ENCODE results near the gene CRABP2.

CRABP2 gene

DNA sequence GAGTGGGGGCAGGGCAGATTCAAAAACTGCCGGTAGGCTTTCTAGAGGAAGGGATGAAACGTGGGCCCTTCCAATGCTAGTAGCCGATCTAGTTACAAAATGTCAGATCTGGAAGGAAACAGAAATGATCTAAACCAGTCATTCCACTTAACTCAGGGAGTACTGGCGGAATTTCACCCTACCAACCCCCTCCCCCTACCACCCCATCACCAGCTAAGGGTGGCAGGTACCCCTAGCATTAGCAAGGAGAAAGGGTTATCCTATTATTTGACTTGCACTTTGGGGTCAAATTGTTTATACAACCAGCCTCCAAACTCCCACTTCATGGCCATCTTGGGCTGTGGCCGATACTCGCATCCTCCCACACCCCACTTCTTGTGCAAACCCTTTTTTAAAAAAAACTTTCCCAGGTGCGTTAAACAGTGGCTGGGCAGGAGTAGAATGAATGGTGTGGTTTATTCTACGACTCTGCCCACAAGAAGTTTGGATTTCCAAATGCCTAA, 36.1 kb upstream of the CRABP2 start:
- DNase-seq: no peak

GRCh38 chr1:156740741-156741480, 35.5 kb upstream of the CRABP2 start, which contains the start of gene MRPL24:
MRPL24 (minus strand) TSS chr1:156741088; CDS start chr1:156738704, 2,384 bp downstream.
- DNase-seq: peak; percentile 97

DNA sequence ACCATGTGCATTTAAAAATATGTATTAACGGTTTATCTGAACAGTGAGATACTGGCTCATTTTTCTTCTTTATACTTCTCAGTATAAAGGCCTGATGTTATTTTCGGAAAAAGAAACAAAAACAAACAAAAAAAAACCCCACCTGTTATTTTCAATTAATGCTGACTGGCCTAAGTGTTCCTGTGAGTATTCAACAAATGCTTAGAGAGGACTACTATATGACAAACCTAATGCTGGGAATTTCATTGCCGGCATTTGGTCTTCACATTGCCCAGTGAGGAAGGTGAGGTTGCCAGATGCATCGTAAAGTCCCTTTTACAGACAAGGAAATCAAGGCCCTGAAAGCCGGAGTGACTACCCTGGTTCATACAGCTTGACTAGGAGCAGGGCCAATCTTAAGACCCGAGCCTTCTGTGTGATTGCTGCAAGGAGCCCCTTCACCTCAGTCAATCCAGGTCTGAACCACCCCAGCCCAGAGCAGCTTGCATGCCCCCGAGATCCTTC, 34.9 kb upstream of the CRABP2 start:
- no peak for DNase-seq

GRCh38 chr1:156738916-156739315, 33.5 kb upstream of the CRABP2 start:
- no peak for DNase-seq

DNA sequence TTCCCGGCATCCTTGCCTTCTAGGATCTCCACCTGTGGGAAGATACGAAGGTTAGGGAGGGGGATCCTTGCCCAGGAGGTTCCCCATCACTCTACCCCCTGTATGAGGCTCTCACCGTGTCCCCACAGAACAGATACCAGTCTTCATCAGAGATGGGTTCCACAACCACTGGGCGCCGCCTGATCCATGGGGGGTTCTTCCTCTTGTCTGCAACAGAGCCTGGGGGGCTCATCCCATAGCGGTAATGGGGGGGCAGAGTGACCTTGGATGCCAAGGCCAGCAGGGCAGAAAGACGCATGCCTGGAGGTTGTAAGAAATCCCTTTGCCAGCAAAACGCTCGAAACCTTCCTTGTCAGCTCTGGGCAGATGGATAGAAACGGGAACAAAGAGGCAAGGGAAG, 33.0 kb upstream of the CRABP2 start:
- DNase-seq: no peak

- DNase-seq: no peak
Measured at GRCh38 chr1:156733989-156734584, 28.7 kb upstream of the CRABP2 start.

DNA sequence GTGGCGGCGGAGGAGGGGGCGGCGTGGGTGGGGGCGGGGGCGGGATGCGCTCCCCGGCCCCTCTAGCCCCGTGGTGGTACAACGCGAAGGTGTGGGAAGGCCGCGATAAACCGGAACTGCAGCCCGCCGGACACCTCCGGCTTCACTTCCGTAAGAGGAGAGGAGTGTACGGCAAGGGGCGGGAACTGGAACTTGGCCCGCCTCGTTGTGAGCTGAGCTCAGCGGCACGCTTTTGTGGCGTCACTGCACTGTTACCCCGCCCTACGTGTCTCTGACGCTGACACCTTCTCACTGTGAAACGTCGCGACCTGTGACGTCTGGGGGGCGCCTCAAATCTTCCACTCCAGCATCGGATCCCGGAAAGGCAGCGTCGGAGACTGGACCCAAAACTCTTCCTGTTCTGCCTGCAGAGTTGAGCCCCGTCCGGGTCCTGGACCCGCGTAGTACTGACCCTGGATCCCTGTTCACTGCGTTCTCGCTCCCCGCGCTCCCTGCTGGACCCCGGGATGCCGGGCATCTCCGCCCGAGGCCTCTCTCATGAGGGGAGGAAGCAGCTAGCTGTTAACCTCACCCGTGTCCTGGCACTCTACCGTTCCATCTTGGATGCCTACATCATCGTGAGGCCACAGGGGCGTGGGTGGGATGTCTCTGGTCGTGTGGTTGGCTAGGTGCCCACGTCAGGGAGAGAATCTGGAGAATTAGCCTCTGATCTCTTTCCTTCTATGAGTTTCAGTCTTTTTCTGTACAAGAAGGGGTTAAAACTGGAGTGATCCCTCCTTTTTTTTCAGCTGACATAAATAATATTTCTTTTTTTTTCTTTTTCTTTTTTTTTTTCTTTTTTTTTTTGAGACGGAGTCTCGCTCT, 23.4 kb upstream of the CRABP2 start, which contains the start of gene ISG20L2:
Gene ISG20L2 (minus strand): TSS at position 168 of the 864 bp plus-strand sequence. CDS start 1,114 bp downstream, outside the sequence.
- DNase-seq: peak; percentile 94

- peak; percentile 91 for DNase-seq
Measured at GRCh38 chr1:156727926-156728598, 22.7 kb upstream of the CRABP2 start, which contains the start of gene METTL25B. METTL25B (plus strand) TSS chr1:156728469; CDS start chr1:156729105, 636 bp downstream.

- no peak for DNase-seq
Measured at GRCh38 chr1:156727492-156727891, 22.1 kb upstream of the CRABP2 start.

GRCh38 chr1:156726549-156727226, 21.3 kb upstream of the CRABP2 start:
- DNase-seq: peak; percentile 79

DNA sequence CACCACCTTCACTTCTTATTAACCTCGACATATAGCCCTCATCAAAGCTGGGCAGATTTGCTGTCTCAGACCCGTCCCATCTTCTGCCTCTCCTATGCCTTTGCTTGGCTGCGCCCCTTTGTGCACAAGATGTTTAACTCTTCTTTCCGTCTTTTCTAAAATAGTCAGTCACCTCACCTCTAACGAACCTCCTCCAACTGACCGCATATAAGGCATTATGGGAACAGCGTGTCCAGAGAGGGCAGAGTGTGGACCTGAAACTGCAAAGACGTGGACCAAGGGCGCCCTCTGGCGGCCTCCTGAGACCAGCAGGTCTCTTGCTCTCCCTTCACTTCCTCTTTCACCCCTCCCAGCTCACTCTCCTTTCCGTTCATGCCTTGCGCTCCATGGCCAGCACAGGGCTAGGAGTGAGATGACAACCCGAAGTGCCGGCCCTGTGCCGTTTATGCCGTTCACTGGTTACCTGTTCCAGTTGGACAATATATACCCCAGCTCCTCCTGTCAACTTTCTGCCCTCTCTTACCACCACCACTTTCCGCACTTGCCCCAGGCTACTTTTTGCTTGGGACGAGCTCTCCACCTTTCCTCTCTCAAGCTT, 20.4 kb upstream of the CRABP2 start:
- peak; percentile 89 for DNase-seq

DNA sequence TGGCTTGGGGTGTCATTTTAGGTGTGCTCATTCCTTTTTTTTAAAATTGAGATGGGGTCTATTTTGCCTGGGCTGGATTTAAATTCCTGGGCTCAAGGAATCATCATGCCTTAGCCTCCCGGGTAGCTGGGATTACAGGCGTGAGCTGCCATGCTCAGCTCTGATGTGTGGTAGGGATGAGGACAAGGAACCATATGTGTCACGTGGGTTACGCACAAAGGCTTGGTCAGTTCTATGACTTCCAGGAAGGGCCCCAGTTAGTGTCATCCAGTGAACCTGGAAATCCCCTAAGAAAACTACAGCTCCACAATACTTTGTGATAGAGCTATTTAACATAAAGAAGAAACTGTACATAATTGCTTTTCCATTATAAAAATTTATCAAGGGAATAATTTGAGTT, 16.2 kb upstream of the CRABP2 start:
- no peak for DNase-seq

DNA sequence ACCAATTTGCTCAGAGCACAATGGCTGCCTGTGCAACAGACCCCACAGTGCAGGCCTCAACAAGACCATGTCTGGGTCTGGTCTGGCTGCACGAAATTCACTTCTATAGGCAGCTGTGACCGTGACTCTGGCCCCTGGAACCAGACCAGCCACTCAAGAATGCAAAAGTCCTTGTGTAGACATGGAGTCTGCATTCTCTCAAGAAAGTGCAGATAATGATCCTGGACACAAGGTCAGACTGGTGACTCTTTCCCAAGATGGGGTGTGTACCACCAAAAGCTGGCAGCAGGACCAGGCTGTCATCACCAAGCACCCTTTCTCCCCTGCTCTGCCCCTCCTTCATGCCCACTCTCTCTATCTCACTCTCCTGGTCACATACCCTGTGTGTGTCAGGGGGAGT, 15.7 kb upstream of the CRABP2 start:
- no peak for DNase-seq

DNA sequence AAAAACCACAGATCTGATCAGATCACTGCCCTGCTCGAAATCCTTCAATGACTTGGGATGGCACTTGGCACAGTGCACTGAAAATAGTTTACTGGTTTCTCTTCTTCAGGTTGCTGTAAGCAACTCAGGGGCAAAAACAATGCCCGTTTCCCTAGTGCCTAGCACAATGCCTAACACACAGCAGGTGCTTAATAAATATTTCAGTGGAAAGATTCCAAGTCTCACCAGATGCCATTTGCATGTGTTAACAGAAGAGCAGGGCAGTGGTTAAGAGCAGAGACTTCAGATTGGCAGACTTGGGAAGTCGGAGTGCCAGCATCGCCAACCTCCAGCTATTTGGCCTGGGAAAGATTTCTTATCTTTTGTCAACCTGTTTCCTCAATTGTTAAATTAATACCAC, 12.0 kb upstream of the CRABP2 start:
- no peak for DNase-seq

GRCh38 chr1:156714830-156715229, 9.4 kb upstream of the CRABP2 start:
- DNase-seq: no peak

GRCh38 chr1:156712626-156713025, 7.2 kb upstream of the CRABP2 start:
- DNase-seq: no peak

DNA sequence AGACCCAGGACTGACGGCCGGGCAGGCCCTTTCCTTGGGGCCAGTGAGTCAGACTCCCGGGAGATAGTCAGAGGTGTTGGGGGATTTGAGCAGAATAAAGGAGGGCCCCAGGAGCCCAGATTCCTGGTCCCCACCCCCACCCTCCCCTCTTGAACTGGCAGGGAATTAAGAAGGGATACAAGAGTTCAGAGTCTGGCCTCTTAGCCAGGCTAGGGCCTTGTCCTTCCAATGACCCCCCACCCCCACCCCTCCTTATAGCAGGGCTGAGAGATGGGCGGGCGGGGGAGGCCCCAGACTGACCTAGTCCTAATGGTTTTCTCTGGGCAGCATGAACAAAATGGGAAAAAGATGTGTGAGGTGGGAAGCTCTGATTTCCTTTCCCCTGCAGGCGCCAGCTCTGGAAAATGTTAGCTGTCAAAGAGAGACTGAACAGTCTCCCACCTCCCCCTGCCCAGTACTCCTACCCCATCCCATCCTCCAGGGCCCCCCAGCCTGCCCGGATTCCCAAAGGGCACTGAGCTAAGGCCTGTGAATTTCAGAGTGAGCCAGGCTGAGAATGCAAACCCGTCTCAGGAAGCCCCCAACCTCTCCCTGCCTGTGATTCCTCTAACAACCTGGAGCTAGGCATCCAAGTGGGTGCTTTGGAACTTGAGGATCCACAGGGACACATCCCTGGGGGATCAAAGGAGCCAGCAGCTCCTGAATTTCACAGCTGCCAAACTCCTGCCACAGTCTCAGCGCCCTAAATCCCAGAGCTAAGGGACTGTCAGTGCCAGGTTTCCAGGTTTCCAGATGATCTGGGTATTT, 5.8 kb upstream of the CRABP2 start:
- no peak for DNase-seq

GRCh38 chr1:156709757-156710489, 4.5 kb upstream of the CRABP2 start:
- no peak for DNase-seq

DNA sequence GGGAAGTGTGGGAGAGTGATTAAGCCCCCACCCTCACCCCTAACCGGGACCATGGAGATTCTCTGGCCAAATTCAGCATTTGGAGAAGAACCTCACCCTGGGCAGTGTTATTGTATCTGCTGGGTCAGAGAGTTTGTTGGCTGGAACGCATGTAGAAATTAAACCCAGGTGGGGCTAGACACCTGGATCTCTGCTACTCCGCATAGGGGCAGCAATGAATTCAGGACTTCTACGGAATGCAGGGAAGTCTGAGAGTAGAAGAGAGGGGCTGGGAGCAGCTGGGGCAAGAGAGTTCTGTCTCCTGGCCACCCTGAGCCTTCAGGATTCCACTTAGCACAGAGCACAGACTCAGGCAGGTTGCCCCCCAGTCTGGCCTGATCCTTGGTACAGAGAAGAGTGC, 3.6 kb upstream of the CRABP2 start:
- DNase-seq: no peak

DNA sequence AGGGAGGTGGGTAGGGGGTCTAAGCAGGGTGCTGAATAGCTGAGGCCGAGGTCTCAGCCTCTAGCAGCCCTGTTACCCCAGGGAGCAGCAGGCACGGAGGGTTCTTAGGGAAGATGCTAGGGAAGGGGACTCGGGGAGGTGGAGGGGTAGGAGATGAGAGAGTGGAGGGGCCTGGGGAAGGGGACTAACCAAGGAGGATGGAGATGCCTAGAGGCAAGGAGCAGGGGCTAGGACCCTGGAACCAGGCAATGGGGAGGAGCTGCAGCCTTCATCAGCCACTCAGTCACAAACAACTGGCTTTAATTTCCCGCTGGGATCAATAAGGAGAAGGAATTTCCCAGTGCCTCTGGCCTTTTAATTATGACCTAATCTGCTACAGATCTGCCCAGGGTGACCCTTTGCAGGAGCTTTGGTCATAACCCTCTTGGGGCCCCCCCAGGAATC, 2.9 kb upstream of the CRABP2 start:
- no peak for DNase-seq

All from activated CD8-positive, alpha-beta memory T cell treated with anti-CD3 and anti-CD28 coated beads for 24 hours (primary cell).